ENCODE measurements around the gene UBQLNL.

UBQLNL gene

DNA sequence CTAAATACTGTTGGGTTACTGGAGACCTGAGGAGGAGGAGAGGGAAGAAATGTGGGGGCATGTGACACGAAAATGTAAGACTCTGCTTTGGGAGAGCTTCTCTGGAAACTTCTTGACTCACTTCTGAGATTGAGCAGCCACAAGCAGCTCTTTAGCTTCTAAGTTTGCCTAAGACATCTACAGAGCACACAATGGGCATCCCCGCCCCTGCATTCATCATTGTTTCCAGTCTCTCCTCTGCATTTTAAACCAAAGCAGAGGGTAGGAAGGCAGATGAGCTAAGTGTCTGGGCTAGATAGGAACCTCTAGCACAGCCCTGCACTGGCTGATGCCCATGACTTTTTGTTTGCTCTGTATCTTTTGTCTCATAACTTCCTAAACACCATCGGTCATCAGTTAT lies 30.1 kb downstream of the UBQLNL start:
- H3K79me2 ChIP-seq (ENCODE audit: insufficient read depth, low read length): no peaks in the 10 kb centered on the region
- no peaks in the 10 kb centered on the region for H3K9me2 ChIP-seq (replicated peaks; ENCODE audit: low read depth, low read length)
- no peaks in the 10 kb centered on the region for H3K27me3 ChIP-seq (ENCODE audit: insufficient read depth, low read length, poor library complexity, severe bottlenecking)
- H3K4me2 ChIP-seq (ENCODE audit: low read depth, low read length, poor library complexity, severe bottlenecking): no peak overlapping the region
- H3K9ac ChIP-seq (ENCODE audit: low read depth, low read length, poor library complexity, severe bottlenecking): no peak overlapping the region
- no peak for TF ChIP-seq EZH2phosphoT487 (IDR thresholded peaks at IDR 0.05; ENCODE audit: borderline replicate concordance)
- TF ChIP-seq, protein P1, sequence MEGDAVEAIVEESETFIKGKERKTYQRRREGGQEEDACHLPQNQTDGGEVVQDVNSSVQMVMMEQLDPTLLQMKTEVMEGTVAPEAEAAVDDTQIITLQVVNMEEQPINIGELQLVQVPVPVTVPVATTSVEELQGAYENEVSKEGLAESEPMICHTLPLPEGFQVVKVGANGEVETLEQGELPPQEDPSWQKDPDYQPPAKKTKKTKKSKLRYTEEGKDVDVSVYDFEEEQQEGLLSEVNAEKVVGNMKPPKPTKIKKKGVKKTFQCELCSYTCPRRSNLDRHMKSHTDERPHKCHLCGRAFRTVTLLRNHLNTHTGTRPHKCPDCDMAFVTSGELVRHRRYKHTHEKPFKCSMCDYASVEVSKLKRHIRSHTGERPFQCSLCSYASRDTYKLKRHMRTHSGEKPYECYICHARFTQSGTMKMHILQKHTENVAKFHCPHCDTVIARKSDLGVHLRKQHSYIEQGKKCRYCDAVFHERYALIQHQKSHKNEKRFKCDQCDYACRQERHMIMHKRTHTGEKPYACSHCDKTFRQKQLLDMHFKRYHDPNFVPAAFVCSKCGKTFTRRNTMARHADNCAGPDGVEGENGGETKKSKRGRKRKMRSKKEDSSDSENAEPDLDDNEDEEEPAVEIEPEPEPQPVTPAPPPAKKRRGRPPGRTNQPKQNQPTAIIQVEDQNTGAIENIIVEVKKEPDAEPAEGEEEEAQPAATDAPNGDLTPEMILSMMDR (conservative IDR thresholded peaks at IDR 0.05; ENCODE audit: low read length): no peak
- no peaks in the 10 kb centered on the region for H3F3A ChIP-seq (ENCODE audit: low read depth)
- H3K9me3 ChIP-seq (ENCODE audit: insufficient read depth, low read depth, low read length): no peaks in the 10 kb centered on the region
- no peak overlapping the region for H2AFZ ChIP-seq (ENCODE audit: low read length)
- H4K20me1 ChIP-seq (ENCODE audit: insufficient read depth, low read length, poor library complexity, severe bottlenecking): no peaks in the 10 kb centered on the region
- no peak overlapping the region for H3K4me3 ChIP-seq (ENCODE audit: low read length, poor library complexity, severe bottlenecking)
- H3K36me3 ChIP-seq (ENCODE audit: insufficient read depth, low read length): no peaks in the 10 kb centered on the region
- no peaks in the 10 kb centered on the region for H3K4me1 ChIP-seq (ENCODE audit: insufficient read depth, low read length, poor library complexity, severe bottlenecking)

GRCh38 chr11:5486003-5486402 lies 30.5 kb downstream of the UBQLNL start:
- Histone ChIP-seq H3K36me3 (ENCODE audit: insufficient read depth, low read length) (no peaks in the 10 kb centered on the region), H3K4me1 (ENCODE audit: insufficient read depth, low read length, poor library complexity, severe bottlenecking) (no peaks in the 10 kb centered on the region), H3K4me2 (ENCODE audit: low read depth, low read length, poor library complexity, severe bottlenecking) (no peak overlapping the region), H3K9me2 (replicated peaks; ENCODE audit: low read depth, low read length) (no peaks in the 10 kb centered on the region), H3K79me2 (ENCODE audit: insufficient read depth, low read length) (no peaks in the 10 kb centered on the region), H3K27me3 (ENCODE audit: insufficient read depth, low read length, poor library complexity, severe bottlenecking) (no peaks in the 10 kb centered on the region), H3F3A (ENCODE audit: low read depth) (no peaks in the 10 kb centered on the region), H3K4me3 (ENCODE audit: low read length, poor library complexity, severe bottlenecking) (no peak overlapping the region), H2AFZ (ENCODE audit: low read length) (no peak overlapping the region), H3K9ac (ENCODE audit: low read depth, low read length, poor library complexity, severe bottlenecking) (no peak overlapping the region), H3K9me3 (ENCODE audit: insufficient read depth, low read depth, low read length) (no peaks in the 10 kb centered on the region), H4K20me1 (ENCODE audit: insufficient read depth, low read length, poor library complexity, severe bottlenecking) (no peaks in the 10 kb centered on the region)
- TF ChIP-seq, protein P1 (conservative IDR thresholded peaks at IDR 0.05; ENCODE audit: low read length): no peak
- no peak for TF ChIP-seq EZH2phosphoT487 (IDR thresholded peaks at IDR 0.05; ENCODE audit: borderline replicate concordance)

GRCh38 chr11:5476186-5476819 lies 40.2 kb downstream of the UBQLNL start:
- Histone ChIP-seq H3K4me1 (ENCODE audit: insufficient read depth, low read length, poor library complexity, severe bottlenecking) (no peaks in the 10 kb centered on the region), H3K79me2 (ENCODE audit: insufficient read depth, low read length) (no peaks in the 10 kb centered on the region), H3K4me2 (ENCODE audit: low read depth, low read length, poor library complexity, severe bottlenecking) (no peak overlapping the region), H3F3A (ENCODE audit: low read depth) (no peaks in the 10 kb centered on the region), H3K36me3 (ENCODE audit: insufficient read depth, low read length) (no peaks in the 10 kb centered on the region), H3K9me3 (ENCODE audit: insufficient read depth, low read depth, low read length) (no peaks in the 10 kb centered on the region), H3K4me3 (ENCODE audit: low read length, poor library complexity, severe bottlenecking) (no peak overlapping the region), H3K9ac (ENCODE audit: low read depth, low read length, poor library complexity, severe bottlenecking) (no peak overlapping the region), H4K20me1 (ENCODE audit: insufficient read depth, low read length, poor library complexity, severe bottlenecking) (no peaks in the 10 kb centered on the region), H2AFZ (ENCODE audit: low read length) (no peak overlapping the region), H3K9me2 (replicated peaks; ENCODE audit: low read depth, low read length) (no peaks in the 10 kb centered on the region), H3K27me3 (ENCODE audit: insufficient read depth, low read length, poor library complexity, severe bottlenecking) (no peaks in the 10 kb centered on the region)
- TF ChIP-seq EZH2phosphoT487 (IDR thresholded peaks at IDR 0.05; ENCODE audit: borderline replicate concordance): no peak
- TF ChIP-seq, protein P1 (conservative IDR thresholded peaks at IDR 0.05; ENCODE audit: low read length): peak; percentile 90
